ENCODE measurements around the gene CCM2.

GRCh38 chr7:45117582-45117981, 117.6 kb downstream of the CCM2 start:
- TF ChIP-seq CTCF (conservative IDR thresholded peaks at IDR 0.05 in 1 of 2, IDR thresholded peaks at IDR 0.05 in 1 of 2; ENCODE audit: extremely low read depth in 1 of 2, insufficient read depth in 1 of 2, low read depth in 1 of 2, low read length in 2 of 2) (no peak), EZH2 (IDR thresholded peaks at IDR 0.05; ENCODE audit: borderline replicate concordance, low read length) (no peak)

Data from mammary epithelial cell (primary cell).